NCI-H82 treated with DMSO at 0.1 percent for 48 hours (cell line): ENCODE results near the gene SH2D7.

ENCODE experiments used
- DNase-seq: peaks from one replicate; lab custom pipeline; 2025; ENCODE audit not compliant: unreplicated experiment; lab: John Stamatoyannopoulos, UW

The SH2D7 gene

GRCh38 chr15:78103406-78104118 is 11.2 kb downstream of the SH2D7 start:
- DNase-seq = no peak

- DNase-seq = no peak
Observed at GRCh38 chr15:78104119-78104479, 11.7 kb downstream of the SH2D7 start.

GRCh38 chr15:78104566-78105475 is 12.5 kb downstream of the SH2D7 start:
- no peak for DNase-seq

DNA sequence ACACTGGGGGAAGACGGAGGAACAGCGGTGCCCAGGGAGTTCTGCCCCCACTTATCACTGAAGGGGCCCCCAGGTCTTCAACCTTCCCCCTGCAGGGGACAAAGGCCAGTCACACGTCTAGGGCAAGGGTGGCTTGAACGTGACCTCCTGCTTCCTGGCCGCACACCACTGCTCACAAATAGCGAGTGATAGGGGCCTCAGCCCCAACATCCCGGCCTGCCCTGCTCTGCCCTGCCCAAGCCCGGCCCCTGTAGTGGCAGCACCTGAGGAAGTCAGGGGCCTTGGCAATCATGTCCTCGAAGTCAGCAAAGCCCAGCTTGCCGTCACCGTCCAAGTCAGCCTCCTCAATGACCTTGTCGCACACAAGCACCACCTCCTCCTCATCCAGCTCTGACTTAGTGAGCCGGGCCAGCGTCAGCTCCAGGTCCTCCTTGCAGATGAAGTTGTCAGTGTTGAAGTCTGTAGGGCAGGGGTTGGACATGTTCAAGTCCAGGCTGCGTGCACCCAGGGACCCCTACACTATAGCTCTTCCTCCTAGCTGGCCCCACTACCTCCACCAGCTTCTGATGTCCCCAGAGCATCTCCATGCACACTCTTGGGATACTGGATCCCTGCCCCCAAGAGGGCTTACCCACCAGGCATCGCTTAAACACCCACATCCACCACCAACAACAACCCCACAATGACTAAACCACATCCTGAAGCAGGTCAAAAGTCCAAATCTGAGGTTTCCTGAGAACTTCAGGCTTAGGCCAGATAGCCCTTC is 13.3 kb downstream of the SH2D7 start:
- no peak for DNase-seq

DNA sequence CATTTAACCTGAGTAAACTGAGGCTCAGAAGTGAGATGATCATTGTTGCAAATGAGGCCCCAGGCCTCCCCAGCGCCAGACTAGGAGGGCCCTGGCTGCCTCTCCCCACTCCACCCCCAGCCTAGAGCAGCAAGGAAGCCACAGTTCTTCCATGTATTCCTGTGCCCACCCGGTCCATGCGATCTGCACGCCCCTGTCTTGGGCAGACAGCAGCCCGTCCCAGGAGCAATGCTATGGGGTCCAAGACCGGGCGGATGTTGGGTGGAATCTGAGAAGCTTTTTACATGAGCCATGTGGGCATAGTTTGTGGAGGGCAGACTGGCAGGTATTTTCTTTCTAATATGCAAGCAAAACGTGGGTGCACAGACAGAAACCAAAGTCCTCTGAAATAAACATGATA is 15.1 kb downstream of the SH2D7 start:
- no peak for DNase-seq

- DNase-seq = peak; percentile 41
Observed at GRCh38 chr15:78108300-78109084, 16.1 kb downstream of the SH2D7 start.

DNA sequence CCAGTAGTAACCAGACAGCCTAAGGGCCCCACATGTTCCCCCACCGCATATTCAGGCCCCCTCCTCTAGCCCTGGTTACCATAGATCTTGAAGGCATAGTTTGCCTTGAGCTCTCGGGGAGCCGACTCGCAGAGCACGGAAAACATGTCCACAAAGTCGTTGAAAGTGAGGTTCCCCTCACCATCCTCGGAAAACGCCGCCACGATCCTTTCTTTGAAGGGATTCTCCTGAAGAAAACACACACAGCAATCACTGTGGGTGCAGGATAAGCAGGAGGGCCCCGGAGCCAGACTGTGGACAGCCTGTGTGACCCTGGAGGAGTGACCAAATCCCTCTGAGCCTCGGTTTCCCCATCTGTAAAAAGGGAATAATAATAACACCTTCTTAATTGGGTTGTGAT is 16.8 kb downstream of the SH2D7 start:
- no peak for DNase-seq

- no peak for DNase-seq
Observed at GRCh38 chr15:78110096-78110495, 17.7 kb downstream of the SH2D7 start.

DNA sequence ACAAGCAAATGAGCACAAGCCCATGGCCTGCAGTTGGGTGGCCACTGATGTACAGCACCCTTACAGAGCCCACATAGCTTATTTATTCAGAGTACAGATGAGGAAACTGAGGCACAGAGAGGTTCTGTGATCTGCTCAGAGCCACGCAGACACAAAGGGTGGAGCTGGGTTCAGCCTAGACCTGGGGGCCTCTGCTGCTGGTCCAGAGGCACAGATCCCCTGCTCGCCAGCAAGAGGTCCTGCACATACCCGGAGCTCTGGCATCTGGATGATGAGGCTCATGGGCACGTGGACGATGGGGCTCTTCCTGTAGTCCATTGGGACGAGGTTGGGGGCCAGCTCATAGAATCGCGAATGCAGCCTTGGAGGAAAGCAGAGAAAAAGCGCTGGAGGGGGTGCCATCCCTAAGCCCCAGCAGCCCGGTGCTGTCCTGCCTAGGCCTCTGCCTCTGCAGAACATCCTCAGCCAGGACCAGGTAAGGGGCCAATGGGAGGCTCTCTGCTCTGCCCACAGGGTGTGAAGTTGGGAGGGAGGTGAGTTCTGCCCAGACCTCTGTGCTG is 18.6 kb downstream of the SH2D7 start:
- DNase-seq = no peak

GRCh38 chr15:78111788-78112187 is 19.4 kb downstream of the SH2D7 start:
- no peak for DNase-seq

DNA sequence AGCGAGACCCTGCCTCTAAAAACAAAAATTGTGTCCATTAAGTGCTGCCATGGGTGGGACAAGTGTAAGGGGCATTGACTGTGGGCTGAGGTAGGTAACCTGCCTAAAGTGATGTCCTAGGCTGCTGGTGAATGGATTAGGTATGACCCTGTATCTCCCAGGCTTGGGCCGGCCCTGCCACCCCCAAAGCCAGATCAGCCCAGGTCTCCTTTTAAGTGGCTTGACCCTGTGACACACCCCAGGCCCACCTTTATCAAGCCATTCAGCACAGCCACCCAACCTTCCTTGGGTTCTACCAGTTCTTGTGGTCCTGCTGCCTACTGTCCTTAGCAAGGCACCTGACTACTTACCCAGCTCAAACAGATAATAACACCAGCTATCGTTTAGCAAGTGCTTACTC is 20.2 kb downstream of the SH2D7 start:
- no peak for DNase-seq

GRCh38 chr15:78120523-78120922 is 28.2 kb downstream of the SH2D7 start:
- DNase-seq = peak; percentile 72

DNA sequence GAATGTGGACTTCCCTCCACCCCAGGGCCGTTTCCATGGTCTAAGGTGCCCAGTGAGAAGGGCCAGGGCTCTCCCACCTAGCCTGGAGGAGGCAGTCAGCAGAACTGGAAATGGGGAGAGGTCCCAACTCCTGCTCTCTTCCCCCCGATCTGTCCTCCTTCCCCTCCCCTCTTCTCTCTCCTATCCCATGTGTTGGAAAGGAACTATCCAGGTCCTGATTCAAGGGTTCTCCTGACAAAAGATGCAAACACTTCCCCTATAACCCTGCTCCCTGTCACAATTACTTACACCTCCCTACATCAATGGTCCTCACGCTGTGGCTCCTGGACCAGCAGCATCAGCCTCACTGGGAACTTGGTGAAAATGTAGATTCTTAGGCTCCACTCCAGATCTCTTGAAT is 32.9 kb downstream of the SH2D7 start:
- DNase-seq = no peak

- DNase-seq = no peak
Observed at GRCh38 chr15:78127882-78128281, 35.5 kb downstream of the SH2D7 start.

DNA sequence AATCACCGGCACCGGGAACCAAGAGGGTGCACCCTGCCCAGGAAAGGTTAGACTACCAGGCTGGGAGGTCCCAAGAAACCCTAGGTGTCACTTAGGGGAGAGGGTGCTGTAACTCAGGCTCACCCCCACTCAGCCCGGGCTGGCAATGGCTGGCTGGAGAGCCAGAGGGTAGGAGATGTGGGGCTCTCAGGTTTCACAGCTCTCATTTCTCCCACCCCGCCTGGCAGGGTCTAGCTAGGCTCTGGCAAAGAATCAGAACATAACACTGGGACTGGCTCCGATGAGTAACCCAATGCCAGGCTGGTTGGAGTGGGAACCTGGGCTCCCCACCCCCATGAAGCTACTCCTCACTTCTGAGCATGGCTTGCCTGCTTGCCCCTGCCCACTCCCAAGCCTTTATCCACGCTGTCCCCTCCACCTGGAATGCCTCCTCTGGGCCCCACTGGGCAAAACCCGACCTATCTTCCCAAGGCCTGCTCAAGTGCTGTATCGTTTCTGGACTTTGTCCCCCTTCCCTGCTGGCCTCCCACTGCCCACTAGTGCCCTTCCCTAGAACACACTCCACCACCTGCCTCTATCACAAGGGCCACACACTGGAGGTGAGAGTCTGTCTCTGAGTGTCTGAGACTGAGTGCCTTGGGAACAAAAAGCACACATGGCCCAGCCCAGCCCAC is 36.9 kb downstream of the SH2D7 start:
- DNase-seq = no peak

GRCh38 chr15:78129751-78130287 is 37.5 kb downstream of the SH2D7 start:
- no peak for DNase-seq

- no peak for DNase-seq
Observed at GRCh38 chr15:78130466-78131294, 38.3 kb downstream of the SH2D7 start.

DNA sequence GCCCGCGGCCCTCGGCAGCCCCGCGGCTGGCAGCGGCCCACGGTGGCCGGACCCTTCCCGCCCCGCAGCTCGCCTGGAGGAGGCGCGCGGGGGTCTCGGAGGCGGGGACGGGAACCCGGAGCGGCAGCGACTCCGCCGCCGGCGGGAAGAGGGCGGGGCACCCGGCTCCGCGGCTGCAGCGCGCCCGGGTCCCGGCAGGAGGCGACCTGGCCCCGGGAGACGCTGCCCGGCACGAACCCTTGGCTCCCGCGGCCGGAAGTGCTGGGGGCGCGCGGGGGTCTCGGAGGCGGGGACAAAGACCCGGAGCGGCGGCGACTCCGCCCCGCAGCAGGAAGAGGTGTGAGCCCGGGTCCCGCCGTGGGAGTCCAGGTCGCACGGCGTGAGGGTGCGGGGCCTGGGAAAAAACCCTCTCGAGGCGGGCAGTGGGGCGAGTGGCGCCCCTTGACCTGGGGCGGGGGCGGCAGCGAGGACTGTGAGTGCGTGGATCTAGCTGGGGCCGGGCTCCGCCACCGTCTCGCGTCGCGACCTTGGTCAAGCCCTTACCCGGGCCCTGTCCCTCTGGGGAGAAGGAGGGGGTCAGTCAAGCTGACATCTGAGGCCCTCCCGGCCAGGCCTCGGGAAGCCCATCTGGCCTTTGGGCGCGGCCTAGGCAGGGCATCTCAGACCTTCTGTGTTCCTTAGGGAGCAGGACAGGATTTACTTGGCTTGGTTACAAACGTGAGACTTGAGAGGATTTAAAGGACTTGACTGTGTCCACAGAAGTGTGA is 39.1 kb downstream of the SH2D7 start, which contains the start of gene CIB2:
TSS of gene CIB2 (minus strand) at position 151 of the 767 bp plus-strand sequence. CDS start 230 bp downstream, outside the sequence.
- peak; percentile 66 for DNase-seq
